Kidney capillary endothelial cell (primary cell): ENCODE data around the gene ZIC4.

Source experiments
- DNase-seq: peaks from one replicate; pipeline ENCODE4 v3.0.0-alpha.2; 2018; ENCODE audit warnings: low spot score

Gene ZIC4

GRCh38 chr3:147406028-147406931, at the start of gene ZIC4:
Gene ZIC4 (minus strand): TSS chr3:147406543. CDS start chr3:147402797, 3,746 bp downstream.
- DNase-seq: no peak

GRCh38 chr3:147449669-147450068, 43.3 kb upstream of the ZIC4 start:
- no peak for DNase-seq

GRCh38 chr3:147447224-147447623, 40.9 kb upstream of the ZIC4 start:
- DNase-seq: no peak

- DNase-seq: no peak
Observed at GRCh38 chr3:147431751-147432150, 25.4 kb upstream of the ZIC4 start.

GRCh38 chr3:147428754-147429153, 22.4 kb upstream of the ZIC4 start:
- no peak for DNase-seq

GRCh38 chr3:147428326-147428725, 22.0 kb upstream of the ZIC4 start:
- DNase-seq: no peak

- DNase-seq: no peak
Observed at GRCh38 chr3:147427746-147428145, 21.4 kb upstream of the ZIC4 start.

- DNase-seq: no peak
Observed at GRCh38 chr3:147426931-147427330, 20.6 kb upstream of the ZIC4 start.

- no peak for DNase-seq
Observed at GRCh38 chr3:147425388-147425850, 19.1 kb upstream of the ZIC4 start.

- no peak for DNase-seq
Observed at GRCh38 chr3:147424581-147425387, 18.4 kb upstream of the ZIC4 start.

GRCh38 chr3:147423798-147424580, 17.6 kb upstream of the ZIC4 start:
- DNase-seq: no peak

- no peak for DNase-seq
Observed at GRCh38 chr3:147423537-147423797, 17.1 kb upstream of the ZIC4 start.

GRCh38 chr3:147422601-147423536, 16.5 kb upstream of the ZIC4 start:
- DNase-seq: no peak

- no peak for DNase-seq
Observed at GRCh38 chr3:147422196-147422595, 15.9 kb upstream of the ZIC4 start.

- DNase-seq: no peak
Observed at GRCh38 chr3:147421184-147421912, 15.0 kb upstream of the ZIC4 start.

- no peak for DNase-seq
Observed at GRCh38 chr3:147420353-147421183, 14.2 kb upstream of the ZIC4 start.

- DNase-seq: no peak
Observed at GRCh38 chr3:147419781-147420224, 13.5 kb upstream of the ZIC4 start.

- DNase-seq: no peak
Observed at GRCh38 chr3:147418808-147419701, 12.7 kb upstream of the ZIC4 start.

GRCh38 chr3:147418371-147418781, 12.0 kb upstream of the ZIC4 start:
- no peak for DNase-seq
